Activated CD4-positive, alpha-beta T cell treated with anti-CD3 and anti-CD28 coated beads for 48 hours (primary cell): ENCODE results near the gene PIGQ.

ENCODE experiments used
- DNase-seq: peaks from one replicate; pipeline ENCODE4 v3.0.0-alpha.2; 2020

The PIGQ gene

DNA sequence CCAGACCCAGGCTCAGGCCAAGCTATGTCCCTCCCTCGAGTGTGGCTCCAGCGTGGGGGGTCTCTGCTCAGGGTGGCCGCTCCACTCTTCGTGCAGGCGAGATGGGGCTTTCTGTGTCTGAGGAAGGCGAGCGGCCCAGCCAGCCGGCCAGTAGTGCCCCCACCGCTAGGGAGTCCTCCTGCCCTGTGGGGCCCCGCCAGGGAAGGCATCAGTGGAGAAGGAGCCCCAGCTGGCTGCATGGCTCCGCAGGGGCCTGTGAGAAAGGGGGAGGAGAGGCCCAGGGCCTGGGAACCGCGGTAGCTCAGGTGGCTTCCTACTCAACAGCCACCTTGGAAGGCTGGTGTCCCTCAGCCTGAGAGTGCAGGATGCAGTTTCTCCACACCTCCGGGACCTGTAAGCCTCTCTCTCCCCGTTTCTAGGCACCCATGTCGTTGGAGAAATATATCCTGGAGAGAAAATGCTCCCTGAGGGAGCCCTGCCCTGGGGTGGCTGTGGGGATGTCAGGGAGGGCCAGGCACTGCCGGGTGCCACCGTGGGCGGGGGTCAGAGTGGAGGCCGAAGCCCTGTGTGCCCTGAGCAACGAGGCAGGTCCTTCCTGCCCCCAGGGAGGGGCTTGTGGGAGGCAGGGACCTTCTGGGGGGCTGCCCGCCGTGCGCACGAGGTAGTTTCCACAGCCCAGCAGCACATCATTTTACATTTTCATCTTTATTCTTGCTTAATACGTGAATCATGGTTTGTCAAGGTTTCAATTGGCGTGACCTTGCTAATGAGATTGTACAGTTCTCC lies 3.3 kb downstream of the PIGQ start:
- no peak for DNase-seq

- DNase-seq: no peak
Measured at GRCh38 chr16:574021-574760, 4.4 kb downstream of the PIGQ start.

GRCh38 chr16:575354-576196 lies 5.8 kb downstream of the PIGQ start:
- no peak for DNase-seq

DNA sequence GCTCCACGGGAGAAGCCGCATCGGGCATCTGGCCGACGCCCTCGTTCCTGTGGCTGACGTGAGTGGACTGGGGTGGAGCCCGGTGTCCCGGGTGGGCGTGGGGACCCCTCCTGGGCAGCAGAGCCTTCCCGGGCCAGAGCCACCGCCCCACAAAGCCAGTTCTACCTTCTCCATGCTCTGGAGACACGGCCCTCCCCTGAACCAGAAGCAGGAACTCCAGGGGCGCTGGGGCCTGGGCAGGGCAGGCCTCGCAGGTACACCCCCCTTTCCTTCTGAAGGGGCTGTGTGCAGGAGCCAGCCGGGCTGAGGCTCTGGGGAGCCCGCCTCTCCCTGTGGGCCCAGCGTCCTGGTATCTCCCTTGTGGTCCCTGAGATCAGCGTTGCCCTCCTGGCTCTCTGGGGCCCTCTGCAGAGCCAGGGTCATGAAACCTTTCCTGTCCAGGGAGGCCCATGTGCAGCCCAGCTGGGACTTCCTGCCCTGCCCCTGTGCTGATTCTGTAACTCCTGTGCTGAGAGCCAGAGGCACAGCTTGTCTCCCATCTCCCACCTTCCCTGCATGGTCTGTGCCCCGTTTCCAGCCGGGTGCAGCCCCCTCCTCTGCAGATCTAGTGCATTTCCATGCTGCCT lies 6.5 kb downstream of the PIGQ start:
- DNase-seq: no peak

DNA sequence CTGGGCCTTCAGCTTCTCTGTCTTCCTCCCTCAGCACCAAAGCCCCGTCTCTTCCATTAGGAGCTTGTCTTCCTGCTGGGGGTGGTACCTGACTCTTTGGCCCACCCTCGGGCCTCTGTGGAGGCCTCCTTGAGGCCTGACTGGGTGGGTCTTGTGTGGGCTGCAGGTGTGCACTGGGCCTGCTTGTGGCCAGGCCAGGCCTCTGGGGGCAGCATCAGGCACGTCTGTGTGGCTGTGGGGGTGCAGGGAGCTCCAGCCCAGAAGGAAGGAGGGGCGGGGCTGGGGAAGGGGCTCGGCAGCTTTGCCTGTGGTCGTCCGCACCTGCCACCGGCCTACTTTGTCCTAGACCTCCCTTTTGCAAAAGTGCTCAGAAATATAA lies 7.0 kb downstream of the PIGQ start:
- DNase-seq: no peak

DNA sequence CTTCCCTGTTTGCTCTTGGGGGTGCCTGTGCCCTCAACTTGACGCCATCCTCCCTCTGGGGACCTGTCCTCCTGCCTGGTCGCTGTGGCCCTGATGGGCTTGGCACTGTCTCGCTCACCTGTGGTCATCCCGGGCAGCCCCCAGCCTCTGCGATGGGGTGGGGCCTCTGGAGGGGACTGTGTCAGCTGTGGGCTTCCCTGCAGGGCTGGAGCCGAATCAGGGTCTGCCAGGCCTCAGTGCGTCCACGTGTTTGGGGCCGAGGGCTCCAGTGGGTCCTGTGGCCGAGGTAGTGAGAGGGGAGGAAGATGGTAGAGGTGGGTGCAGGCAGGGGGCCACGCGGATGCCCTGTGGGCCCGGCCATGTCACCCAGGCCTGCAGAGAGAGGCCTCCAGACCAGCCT lies 8.0 kb downstream of the PIGQ start:
- DNase-seq: no peak

DNA sequence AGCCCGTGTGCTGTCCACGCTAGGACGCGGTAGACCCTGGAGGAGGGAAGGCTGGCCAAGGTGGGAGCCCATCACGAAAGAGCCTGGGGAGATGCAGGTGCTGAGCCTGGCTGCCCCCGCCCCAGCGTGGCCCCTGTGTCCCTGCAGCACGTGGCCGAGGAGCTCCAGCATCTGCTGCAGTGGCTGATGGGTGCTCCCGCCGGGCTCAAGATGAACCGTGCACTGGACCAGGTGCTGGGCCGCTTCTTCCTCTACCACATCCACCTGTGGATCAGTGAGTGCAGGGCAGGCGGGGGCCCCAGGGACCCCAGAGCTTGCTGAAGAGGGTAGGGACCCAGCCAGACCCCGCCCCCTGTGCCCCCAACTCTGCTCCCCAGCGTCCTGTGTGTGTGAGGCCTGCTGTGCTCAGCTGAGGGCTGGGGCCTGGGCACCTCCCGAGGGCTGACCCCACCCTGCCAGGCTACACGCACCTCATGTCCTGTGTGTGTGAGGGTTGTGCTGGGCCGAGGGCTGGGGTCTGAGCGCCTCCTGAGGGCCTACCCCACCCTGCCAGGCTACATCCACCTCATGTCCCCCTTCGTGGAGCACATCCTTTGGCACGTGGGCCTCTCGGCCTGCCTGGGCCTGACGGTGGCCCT lies 8.6 kb downstream of the PIGQ start:
- no peak for DNase-seq

DNA sequence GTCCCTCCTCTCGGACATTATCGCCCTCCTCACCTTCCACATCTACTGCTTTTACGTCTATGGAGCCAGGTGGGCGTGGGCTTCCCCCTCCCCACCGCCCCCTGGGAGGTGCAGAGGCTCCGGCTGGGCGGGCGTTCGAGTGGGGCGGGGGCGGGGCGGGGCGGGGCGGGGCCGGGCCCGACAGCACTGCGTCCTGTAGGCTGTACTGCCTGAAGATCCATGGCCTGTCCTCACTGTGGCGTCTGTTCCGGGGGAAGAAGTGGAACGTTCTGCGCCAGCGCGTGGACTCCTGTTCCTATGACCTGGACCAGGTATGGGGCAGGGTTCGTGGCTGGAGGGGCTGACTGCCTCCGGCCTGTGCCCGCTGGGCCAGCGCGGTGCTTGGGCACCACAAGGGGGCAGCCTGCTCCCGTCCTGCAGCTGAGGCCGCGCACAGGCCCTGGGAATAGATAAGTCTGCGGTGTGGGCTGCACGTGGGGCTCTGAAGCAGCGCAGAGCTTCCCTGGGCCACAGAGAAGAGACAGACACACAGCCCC lies 9.2 kb downstream of the PIGQ start:
- DNase-seq: peak; percentile 79

DNA sequence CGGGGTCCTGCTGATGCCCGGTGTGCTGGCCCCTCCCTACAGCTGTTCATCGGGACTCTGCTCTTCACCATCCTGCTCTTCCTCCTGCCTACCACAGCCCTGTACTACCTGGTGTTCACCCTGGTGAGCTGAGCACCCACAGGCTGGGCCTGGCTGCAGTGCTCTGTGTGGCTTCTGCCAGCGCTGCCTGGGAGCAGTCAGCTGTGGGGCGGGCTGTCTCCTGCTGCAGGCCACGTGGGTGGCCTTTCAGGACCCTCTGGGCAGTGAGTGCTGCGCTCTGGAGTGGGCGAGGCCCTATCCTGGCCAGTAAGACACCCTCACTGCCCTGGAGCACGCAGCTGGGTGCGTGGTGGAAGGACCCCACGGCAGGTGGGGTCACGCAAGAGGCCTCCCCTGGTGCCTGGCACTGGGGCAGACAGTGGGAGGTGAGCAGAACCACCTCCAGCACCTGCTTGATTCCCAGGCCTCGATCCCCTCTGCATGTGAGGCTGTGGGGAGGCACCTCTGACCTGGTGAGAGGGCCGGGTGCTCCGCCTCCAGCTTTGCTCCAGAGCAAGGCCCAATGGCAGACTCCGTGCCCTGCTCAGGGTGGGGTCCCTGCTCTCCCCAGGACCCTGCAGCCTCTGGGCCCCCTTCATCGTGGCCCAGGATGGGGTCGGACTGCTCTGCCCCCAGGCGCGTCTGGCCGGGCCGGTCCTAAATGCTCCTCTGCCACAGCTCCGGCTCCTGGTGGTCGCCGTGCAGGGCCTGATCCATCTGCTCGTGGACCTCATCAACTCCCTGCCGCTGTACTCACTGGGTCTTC lies 10.6 kb downstream of the PIGQ start:
- no peak for DNase-seq

DNA sequence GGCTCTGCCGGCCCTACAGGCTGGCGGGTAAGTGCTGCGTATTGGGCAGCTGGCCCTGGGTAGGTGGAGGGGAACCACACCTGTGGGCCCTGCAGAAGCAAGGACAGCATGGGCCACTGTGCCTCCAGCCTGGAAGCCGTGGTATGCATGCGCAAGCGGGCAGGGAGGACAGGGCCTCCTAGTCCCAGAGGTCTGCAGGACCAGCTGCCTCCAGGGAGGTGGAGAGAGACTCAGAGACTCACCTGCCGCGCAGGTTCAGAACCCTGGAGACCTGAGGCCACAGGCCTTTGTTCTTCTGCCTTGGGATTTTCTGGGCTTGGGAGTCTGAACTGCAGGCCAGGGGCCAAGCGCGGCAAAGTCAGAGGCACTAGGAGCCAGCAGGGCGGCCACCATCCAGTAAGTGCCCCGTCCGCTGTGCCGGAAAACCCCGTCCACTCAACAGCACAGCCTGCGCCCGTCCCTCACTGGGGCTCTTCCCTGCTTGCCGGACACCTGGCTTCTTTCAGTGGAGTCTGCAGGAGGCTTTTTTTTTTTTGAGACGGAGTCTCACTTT lies 11.3 kb downstream of the PIGQ start:
- no peak for DNase-seq

DNA sequence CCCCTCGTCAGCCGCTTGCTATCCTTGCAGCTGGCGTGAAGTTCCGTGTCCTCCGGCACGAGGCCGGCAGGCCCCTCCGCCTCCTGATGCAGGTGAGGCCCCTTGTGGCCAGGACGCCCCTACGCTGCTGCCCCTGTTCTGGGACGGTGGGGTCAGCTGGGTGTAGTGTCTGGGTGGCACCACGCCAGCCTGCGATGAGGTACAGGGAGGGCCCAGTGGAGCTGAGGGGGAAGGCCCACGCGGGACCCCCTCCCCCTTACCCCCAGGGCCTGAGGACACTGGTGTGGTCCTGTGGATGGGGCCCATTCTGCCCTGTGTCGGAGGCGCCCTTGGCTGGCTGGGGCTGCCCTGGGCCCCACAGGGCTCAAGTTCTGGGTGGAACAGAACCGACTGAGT lies 12.4 kb downstream of the PIGQ start:
- DNase-seq: no peak

GRCh38 chr16:582614-583331 lies 13.0 kb downstream of the PIGQ start:
- DNase-seq: no peak

GRCh38 chr16:583470-583814 lies 13.7 kb downstream of the PIGQ start:
- DNase-seq: no peak

DNA sequence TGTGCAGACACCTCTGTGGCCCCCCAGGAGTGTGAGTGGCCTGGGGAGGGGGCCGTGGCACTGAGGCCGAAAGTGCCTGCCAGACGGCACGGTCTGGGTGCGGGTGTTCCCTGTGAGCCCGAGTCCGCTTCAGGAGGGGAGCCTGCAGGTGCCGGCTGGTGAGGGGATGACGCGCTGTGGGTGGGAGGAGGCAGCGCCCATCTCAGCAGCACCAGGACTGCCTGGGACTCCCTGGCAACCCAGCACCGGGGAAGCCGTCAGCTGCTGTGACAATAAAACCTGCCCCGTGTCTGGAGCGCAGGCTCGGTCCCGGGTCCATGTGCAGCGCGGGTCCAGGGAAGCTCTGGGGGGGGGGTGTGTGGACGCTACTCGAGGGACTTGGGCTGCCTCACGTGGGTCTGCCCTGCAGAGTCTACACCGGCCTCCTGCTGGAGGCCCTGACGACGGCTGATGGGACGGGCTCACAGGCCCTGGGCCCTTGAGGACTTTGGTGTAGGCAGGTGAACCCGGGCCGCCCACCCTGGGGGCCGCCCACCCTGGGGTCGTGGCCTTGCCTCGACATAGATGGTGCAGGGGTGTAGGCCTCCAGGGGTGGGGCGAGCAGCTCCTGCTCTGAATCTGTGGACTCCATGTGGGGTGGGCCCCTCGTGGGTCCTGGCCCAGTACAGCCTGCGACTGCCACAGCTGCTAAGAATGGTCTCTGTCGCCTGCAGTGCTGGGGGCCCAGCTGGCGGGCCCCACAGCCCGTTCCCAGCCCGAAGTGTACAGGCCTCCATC lies 14.2 kb downstream of the PIGQ start:
- no peak for DNase-seq

DNA sequence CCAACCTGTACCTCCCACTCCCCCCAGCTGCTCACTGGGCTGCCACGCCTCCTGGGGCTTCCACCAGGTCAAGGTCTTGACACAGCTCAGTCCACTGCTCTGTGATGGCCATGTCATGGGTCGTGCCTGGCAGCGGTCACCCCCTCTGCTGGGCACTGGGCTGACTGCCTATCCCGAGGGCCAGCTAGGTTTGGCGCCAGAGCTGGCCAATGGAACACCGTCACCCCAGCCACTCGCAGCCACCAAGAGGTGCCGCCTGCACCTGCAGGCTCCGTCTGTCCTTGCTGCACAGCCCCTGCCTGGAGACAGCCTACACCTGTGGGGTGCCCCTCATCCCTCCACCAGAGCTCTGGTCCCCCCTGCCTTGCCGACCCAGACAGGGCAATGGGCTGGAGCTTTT lies 15.6 kb downstream of the PIGQ start:
- DNase-seq: peak; percentile 29

DNA sequence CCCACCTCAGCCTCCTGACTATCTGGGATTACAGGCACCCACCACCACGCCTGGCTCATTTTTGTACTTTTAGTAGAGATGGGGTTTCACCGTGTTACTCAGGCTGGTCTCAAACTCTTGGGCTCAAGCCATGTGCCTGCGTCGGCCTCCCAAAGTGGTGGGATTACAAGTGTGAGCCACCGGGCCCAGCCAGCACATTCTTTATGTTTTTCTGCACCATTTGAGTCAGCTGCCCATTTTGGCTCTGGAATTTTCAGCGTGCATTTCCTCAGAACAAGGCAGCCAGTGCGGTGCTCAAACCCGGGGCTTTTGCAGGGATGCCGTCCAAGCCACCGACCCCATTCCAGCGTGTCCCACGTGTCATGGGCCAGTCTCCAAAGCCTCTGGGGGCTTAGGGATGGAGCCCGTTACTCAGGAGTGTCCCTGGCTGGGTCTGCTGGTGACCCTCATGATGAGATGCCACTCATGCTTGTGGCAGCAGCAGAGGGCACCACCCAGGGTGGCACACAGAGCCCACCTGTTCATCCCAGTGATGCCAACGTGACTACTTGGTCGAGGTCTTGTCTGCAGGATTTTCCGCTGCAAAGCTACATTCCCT lies 16.4 kb downstream of the PIGQ start:
- DNase-seq: no peak

DNA sequence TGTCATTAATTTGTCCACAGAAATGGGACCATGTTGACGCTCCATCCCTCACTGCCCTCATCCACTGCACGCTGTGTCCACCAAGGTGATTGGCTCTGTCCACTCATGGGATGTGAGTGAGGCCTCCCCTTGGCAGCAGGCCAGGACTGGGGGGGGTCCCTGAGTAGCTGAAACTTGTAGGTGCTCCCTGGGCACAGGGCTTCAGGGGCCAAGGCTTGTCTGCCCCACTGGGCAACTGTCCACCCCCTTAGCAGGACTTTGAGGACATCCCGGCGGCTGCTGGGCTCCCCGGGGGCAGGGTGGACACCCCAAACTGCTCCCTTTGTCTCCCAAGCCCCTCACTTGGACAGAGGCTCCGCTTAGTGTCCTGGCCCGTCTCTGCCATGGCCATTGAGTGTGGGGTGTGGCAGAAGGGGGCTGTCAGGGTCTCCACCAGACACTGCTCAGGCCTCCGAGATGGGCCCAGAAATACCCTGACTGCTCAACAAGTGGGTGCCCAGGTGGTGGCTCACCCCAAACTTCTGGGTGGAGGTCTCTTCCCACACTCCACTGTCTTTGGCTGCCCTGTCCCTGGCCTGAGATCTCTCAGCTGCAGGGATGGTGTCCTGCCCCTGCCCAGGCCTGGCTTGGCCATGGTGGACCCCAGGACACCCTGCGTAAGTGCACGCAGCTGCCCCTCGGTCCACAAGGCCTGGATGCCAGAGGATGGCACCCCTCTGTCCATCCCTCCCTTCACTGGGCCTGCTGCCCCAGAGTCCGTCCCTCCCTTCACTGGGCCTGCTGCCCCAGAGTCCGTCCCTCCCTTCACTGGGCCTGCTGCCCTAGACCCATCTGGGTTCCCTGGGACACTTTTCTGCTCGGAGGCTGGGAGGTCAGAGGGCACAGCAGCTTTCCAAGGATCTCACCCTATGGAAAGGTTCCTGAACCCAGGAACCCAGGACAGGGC lies 17.1 kb downstream of the PIGQ start:
- DNase-seq: no peak

DNA sequence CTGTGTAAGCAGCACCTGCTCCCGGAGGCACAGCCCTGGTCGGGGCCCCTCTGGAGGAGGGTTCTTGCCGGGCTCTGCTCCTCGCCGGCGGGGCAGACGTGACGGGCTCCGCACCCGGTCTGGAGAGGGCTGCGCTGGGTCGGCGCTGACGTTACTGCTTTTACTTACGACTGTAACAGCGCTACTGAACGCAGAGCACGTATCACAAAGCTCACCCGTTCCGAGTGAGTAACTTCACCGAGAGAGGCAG lies 18.8 kb downstream of the PIGQ start:
- no peak for DNase-seq
